ENCODE results near the gene TIMP2. TPM values are rescaled to one million over a fixed set of nuclear protein-coding genes. Genes with fewer than 3 reads are reported as not detected.

TIMP2 gene
- polyA plus RNA-seq, 4 donors, result 139 to 182 (median 162) TPM

DNA sequence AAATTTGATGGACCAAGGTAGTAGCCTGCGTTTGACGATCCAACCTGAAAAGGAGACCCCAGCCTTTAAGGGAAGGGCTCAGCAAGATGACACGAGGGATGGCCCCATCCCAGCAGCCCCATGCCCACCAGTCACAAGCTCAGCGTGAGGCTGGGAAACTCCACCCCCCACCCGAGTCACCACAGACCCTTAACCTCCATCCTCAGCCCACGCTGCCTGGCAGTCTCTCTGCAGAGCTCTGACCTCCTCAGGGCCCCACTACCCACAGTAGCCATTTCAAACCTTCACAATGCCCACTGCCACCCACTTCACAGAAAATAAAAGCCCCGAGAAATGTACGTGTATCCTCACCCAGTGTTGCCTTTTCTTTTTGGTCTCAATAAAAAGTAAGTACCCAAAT is 103.2 kb downstream of the TIMP2 start:
- DNase-seq (ENCODE audit: low read depth in 4 of 4, low spot score in 2 of 4), result no peak

DNA sequence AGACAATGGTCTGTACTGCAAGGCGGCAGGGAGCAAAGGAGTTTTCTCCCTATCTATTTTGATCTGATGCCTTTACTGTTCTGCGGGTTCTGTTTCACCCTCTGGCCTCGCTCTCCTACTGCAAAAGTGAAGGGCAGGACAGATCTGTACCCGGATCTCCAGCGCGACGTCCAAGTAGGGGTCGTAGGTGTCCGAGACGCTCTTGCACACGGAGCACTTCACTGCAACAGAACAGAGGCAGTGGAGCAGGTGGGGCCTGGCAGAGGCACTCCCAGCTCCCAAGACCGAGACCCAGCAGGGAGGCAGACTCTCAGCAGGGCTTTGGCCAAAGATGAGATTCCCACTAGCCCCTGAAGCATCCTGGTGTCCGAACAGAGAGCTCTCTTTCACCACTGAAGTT is 104.3 kb downstream of the TIMP2 start:
- no peak for DNase-seq (ENCODE audit: low read depth in 4 of 4, low spot score in 2 of 4)

DNA sequence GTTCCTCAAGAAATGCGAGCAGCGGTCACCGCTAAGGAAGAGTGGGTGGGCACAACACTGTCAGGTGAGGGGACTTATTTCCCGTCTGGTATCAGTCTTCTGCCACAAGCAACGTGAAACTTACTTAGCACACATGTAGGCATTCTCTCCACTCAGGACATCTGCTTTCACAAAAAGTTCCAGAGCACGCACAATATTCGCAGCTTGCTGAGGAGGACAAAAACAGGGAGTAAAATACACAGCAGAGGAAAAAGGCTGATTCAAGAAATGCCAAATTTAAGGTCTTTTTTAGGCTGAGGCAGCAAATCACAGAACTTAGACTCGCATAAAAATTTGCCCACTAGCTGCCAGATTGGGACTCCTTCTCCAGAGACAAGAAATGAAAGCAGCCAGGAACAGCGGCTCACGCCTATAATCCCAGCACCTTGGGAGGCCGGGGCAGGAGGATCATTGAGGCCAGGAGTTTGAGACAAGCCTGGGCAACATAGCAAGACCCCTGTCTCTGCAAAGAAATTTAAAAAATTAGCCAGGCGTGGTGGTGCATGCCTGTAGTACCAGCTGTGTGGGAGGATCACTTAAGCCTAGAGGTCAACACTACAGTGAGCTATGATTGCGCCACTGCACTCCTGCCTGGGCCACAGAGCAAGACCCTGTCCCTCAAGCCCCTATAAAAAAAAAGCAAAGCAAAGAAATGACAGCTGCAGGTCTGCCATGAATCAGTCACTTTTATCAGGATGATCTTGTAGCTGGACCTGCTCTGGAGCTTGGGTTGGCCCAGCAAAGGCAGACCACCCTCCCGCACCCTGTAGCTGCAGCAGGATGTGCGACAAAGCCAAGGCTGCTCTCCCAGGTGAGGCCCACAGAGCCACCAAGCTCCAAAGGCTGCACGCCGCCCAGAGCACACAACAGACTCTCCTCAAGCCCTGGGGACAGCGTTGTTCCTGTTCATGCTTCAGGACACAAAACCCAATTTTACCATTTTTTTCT is 105.1 kb downstream of the TIMP2 start:
- no peak for DNase-seq (ENCODE audit: low read depth in 4 of 4, low spot score in 2 of 4)

DNA sequence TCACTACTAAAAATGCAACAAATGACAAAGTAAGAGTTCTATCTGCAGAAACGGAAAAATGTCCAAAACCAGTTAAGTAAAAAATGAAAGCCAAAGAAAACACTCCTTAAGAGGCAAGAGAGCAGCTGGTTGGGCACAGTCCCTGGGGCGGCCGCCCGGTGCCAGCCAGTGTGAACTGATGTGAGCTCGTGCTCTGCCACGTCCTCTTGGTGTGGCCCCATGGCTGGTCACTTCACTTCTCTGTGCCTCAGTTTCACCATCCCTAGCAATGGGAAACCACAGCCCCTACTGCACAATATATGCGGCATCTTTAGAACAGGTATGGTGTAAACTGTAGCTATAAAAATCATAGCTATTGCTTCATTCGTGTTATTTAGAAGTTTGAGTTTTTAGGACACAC is 105.8 kb downstream of the TIMP2 start:
- DNase-seq (ENCODE audit: low read depth in 4 of 4, low spot score in 2 of 4), result no peak

DNA sequence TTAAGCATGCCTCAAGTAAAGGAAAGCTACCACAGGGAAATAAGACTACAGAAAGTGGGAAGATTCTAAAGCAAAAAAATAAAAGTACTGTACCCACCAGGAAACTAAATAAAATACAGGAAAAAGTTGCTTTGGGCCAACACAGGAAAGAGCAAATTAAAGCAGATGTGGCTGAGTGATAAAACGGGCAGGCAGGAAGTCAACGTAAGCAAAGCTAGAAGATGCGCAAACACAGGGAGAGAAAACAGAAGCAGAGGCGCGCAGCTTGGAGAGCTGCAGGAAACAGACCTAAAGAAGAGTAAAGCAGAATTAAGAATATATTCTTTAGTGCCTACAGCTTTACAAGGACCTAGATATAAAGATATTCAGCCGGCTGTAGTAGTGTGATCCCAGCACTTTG is 106.3 kb downstream of the TIMP2 start:
- DNase-seq (ENCODE audit: low read depth in 4 of 4, low spot score in 2 of 4), result no peak

DNA sequence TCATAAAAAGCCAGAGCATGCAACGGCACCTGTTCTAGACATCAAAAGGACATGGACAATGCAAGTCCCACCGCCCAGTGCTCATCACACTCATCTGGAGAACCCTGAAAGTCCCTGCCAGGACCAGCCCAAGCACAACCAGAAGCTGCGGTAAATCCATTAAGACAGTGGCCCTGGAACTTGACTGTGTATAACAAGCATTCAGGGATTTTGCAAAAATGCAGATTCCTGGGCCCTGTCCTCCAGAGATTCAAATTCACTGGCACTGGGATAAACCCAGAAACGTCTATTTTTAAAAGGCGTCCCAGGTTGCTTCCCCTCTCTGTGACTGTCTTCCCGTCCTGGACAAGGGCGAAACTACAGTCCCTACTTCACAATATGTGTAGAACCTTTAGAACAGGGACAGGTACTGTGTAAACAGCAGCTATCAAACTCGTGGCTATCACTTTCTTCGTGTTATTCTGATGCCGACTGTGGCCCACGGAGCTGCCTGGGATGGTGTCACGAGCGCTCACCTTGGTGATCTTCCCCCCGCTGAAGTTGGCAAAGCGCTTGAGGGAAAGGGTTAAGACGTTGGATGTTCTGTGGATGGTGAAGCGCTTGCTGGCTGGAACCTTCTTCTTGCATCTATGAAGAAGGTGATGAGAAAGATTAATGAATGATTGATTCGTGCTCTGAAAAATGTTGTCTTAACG is 106.9 kb downstream of the TIMP2 start:
- DNase-seq (ENCODE audit: low read depth in 4 of 4, low spot score in 2 of 4), result no peak

DNA sequence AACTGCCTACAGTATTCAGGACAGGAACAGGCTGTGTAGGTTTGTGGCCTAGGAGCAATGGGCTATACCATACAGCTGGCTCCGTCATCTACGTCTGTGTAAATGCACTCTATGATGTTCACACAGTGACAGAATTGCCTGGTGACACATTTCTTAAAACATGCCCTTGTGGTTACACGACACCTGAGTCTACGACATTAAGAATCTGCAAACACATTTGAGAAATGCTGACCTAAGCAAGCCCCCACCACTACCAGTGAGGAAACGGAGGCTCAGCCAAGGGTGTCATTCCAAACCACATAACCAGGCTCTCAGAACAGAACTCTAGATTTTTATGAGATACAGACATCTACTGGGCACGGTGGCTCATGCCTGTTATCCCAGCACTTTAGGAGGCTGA is 108.1 kb downstream of the TIMP2 start:
- no peak for DNase-seq (ENCODE audit: low read depth in 4 of 4, low spot score in 2 of 4)

DNA sequence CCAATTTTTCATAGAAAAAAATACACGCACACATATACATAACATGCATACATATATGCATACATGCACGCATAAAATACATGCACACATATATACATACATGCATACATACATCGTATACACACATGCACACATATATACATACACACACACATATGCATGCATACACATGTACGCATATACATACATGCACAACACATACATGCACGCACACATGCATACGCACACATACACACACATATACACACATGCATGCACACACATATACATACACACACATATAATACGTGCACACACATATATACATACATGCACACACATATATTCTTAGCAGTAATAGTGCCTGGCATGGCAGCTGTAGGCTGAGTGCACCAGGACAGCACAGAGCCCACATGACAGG is 109.5 kb downstream of the TIMP2 start:
- no peak for DNase-seq (ENCODE audit: low read depth in 4 of 4, low spot score in 2 of 4)

DNA sequence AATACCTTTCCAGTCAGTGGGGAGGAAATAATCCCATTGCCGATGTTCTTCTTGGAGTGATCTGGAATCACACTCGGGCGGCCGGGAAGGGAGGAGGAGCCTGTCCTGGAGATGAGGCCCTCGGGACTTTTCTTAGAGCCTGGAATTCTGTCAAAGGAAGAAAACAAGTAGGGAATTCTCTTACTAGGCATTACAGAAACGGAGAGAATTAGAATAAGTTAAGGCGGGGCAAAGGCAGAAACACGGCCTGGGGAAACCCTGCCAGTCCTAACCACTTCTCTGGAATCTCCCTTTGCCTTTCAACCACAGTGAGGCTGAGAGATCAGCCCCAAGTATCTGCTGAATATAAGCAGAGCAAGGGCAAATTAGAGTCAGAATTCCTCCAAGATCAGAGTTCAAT is 112.3 kb downstream of the TIMP2 start:
- no peak for DNase-seq (ENCODE audit: low read depth in 4 of 4, low spot score in 2 of 4)

DNA sequence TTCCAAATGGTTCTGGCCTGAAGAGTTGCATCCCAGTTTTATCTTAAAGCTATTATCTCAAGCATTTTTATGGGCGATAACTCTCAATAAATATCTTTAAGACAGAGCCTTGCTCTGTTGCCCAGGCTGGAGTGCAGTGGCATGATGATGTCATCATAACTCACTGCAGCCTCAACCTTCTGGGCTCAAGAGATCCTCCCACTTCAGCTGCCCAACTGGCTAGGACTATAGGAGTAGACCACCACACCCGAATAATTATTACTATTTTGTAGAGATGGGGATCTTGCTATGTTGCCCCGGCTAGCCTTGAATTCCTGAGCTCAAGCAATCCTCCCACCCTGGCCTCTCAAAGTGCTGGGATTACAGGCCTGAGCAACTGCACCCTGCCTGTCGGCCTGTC is 117.0 kb downstream of the TIMP2 start:
- no peak for DNase-seq (ENCODE audit: low read depth in 4 of 4, low spot score in 2 of 4)

DNA sequence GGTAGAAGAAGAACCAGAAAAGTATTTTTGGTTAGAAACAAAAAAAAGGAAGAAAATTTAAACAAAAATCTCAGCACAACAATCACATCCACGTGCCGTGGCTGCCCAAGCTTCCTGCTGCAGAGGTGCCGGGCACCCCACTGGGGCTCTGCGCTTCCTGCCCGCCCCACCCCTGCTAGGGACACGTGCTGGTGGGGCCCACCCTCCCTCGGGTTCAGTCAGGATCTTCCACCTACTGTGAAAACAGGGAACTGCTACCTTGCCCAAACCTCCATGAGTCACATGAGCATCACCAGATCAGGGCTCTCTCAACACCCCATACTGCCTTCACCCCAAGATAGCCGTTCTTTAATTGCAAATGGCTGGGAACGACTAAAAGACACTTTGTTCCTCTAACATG is 118.7 kb downstream of the TIMP2 start:
- no peak for DNase-seq (ENCODE audit: low read depth in 4 of 4, low spot score in 2 of 4)

DNA sequence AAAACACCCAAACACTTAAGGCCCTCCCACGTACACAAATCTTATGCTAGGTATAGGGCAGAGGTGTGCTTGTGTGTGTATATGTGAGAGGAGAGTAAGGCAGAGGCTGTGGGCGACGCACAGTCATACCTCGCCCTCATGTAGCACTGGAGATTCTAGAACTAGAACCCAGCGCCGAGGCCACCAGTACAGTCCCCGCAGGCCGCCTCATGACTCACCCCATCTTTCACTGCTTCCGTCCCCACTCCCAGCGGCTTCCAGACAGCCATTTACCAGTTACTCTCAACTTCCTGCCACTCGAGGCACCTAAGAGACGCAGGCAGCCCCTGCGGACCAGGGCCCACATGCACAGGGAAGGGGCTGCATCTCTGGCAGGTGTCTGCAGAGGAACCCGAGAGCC is 119.9 kb downstream of the TIMP2 start:
- DNase-seq (ENCODE audit: low read depth in 4 of 4, low spot score in 2 of 4), result no peak

DNA sequence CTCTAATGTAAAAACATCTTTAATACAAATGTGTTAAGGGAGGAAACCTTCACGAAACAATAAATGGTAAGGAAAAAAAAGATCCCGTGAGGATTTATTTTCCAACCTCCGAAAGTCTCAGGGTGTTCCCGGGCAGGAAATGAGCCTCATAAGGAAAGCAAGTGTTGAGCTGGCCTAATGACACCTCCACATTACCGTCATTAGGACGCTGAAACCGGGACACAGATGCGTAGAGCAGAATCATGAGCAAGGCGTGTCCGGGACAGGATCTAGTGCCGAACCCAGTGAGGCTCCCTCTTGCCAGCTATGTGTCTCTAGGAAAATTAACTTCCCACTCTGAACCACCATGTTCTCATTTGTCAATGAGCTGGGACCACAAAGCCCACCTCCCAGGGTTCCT is 120.4 kb downstream of the TIMP2 start:
- DNase-seq (ENCODE audit: low read depth in 4 of 4, low spot score in 2 of 4), result no peak

DNA sequence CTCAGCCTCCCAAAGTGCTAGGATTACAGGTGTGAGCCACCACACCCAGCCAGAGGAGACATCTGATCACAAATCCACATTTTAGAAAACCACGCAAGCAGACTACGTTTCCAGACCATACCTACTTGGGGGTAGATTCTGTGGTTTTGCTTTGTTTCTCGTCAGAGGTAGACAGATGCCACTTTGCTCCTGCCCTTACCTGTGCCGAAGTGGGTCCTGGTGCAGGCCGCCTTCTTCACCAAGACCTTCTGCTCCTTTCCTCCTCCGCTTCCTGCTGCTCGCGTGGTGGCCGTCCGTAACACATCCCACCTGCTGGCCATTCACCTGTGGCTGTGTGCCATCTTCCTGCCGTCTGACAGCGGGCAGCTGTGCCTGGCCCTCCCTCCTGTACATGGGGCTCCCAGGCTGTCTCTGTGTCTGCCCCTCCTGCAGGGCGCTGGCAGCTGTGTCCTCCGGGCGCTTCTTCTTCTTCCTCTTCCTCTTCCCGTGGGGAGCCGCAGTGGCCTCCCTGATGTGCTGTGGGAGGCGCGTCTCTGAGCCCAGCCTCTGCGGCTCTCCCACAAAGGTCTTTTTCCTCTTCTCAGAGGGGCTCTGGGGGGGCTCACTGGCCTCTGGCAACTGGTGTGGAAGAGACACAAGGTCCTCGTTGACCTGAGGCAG is 121.9 kb downstream of the TIMP2 start:
- DNase-seq (ENCODE audit: low read depth in 4 of 4, low spot score in 2 of 4), result no peak

Other genes with a start within 250 kb of the TIMP2 start
- gene CYTH1, start 143.1 kb downstream of the TIMP2 start, polyA plus RNA-seq (ENCODE audit: insufficient read length in 4 of 4), result 10 to 100 TPM; 19.8 to 30.6 (median 25.9) TPM
- 10 to 100 TPM; 26.7 to 55.4 (median 45.6) TPM for gene USP36, start 84.6 kb downstream of the TIMP2 start, polyA plus RNA-seq (ENCODE audit: insufficient read length in 4 of 4)
- 1 to 10 TPM in 1 of 4 donors, under 1 TPM in 2, not detected in 1; 0.08 to 1.1 (median 0.54) TPM for gene CEP295NL, start 22.2 kb downstream of the TIMP2 start, polyA plus RNA-seq (ENCODE audit: insufficient read length in 4 of 4)
- gene LGALS3BP, start 54.5 kb upstream of the TIMP2 start, polyA plus RNA-seq (ENCODE audit: insufficient read length in 4 of 4), result 100 to 1,000 TPM; 116 to 170 (median 125) TPM
- 10 to 100 TPM; 41.4 to 55.1 (median 47.4) TPM for gene CANT1, start 84.4 kb upstream of the TIMP2 start, polyA plus RNA-seq (ENCODE audit: insufficient read length in 4 of 4)
- gene C1QTNF1, start 98.8 kb upstream of the TIMP2 start, polyA plus RNA-seq (ENCODE audit: insufficient read length in 4 of 4), result 1 to 10 TPM; 2.2 to 3.1 (median 2.6) TPM
- 10 to 100 TPM; 11.4 to 35.0 (median 21.7) TPM for gene ENGASE, start 149.4 kb upstream of the TIMP2 start, polyA plus RNA-seq (ENCODE audit: insufficient read length in 4 of 4)

Data from left renal cortex interstitium (tissue), 4 donors.